Pons (tissue), 1 donor: Measurements from ENCODE around the gene DAPL1.
"Not testable (repeated sequence)": the region's sequence is repeated elsewhere in the genome, so short reads cannot be mapped to it uniquely, and the experiment has no call there.

ENCODE experiments used
- DNase-seq: peaks from one replicate; pipeline ENCODE4 v3.0.0-alpha.2; 2016; ENCODE audit warnings: low spot score

DAPL1 gene

GRCh38 chr2:158823486-158824237 is 28.5 kb downstream of the DAPL1 start:
- DNase-seq, result no peak

GRCh38 chr2:158825021-158825420 is 29.9 kb downstream of the DAPL1 start:
- DNase-seq, result no peak

GRCh38 chr2:158826965-158827364 is 31.8 kb downstream of the DAPL1 start:
- no peak for DNase-seq

GRCh38 chr2:158828378-158829164 is 33.5 kb downstream of the DAPL1 start:
- DNase-seq, result no peak

- DNase-seq, result no peak
Measured at GRCh38 chr2:158829167-158829566, 34.0 kb downstream of the DAPL1 start.

GRCh38 chr2:158830201-158830600 is 35.1 kb downstream of the DAPL1 start:
- no peak for DNase-seq

GRCh38 chr2:158835431-158835830 is 40.3 kb downstream of the DAPL1 start:
- DNase-seq, result no peak

GRCh38 chr2:158837645-158838044 is 42.5 kb downstream of the DAPL1 start:
- no peak for DNase-seq

- DNase-seq, result no peak
Measured at GRCh38 chr2:158841850-158842249, 46.7 kb downstream of the DAPL1 start.

GRCh38 chr2:158845444-158845843 is 50.3 kb downstream of the DAPL1 start:
- DNase-seq, result no peak

GRCh38 chr2:158845859-158846258 is 50.7 kb downstream of the DAPL1 start:
- no peak for DNase-seq

GRCh38 chr2:158847526-158847925 is 52.4 kb downstream of the DAPL1 start:
- not testable (repeated sequence) for DNase-seq

GRCh38 chr2:158848031-158848970 is 53.2 kb downstream of the DAPL1 start:
- not testable (repeated sequence) for DNase-seq

- DNase-seq, result not testable (repeated sequence)
Measured at GRCh38 chr2:158860179-158860578, 65.1 kb downstream of the DAPL1 start.

GRCh38 chr2:158861626-158862025 is 66.5 kb downstream of the DAPL1 start:
- DNase-seq, result not testable (repeated sequence)

GRCh38 chr2:158865469-158865868 is 70.4 kb downstream of the DAPL1 start:
- not testable (repeated sequence) for DNase-seq
